Stimulated activated CD4-positive, alpha-beta T cell treated with anti-CD3 and anti-CD28 coated beads, Interleukin-1b, Interleukin-23, amount 100 ng/mL, for 1 hour (primary cell): ENCODE results near the gene RAB30.

Source experiments
- DNase-seq, 2 donors: peaks; one replicate each; pipeline ENCODE4 v3.0.0-alpha.2; 2020; ENCODE audit warnings: low read depth in 2 of 2

Gene RAB30

DNA sequence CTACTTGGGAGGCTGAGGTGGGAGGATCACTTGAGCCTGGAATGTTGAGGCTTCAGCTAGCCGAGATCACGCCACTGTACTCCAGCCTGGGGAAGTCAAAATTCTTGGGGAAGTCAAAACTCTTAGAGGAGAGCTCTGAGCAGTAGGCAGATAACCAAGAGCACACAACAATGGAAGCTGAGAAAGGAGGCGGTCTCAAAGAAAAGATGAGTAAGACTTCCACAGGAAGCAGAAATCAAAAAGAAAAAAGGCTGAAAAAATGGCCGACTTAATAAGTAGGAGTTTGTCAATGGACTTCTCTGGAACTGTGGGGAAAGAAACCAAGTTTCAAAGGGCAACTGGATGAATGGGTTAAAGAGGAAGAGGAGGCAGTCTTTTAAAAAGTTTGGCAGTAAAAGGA, 32.1 kb downstream of the RAB30 start:
- DNase-seq = no peak

DNA sequence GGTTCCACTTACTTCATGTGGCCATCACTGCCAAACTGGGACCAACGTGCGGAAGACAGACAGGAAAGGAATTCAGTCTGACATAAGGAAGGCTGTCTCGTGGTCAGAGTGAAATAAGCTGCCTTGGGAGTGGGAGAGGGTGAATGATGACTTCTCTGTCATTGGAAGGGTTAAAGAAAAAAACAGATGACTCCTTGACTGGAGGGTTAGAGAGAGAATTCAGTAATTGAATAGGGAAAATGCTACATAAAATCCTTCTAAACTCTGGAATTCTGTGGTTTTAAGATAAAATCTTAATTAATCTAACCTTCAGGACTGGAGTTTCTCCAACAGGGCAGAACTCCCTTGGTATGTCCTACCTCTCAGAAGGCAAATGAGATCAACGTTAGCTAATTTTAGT, 33.8 kb downstream of the RAB30 start:
- no peak for DNase-seq

DNA sequence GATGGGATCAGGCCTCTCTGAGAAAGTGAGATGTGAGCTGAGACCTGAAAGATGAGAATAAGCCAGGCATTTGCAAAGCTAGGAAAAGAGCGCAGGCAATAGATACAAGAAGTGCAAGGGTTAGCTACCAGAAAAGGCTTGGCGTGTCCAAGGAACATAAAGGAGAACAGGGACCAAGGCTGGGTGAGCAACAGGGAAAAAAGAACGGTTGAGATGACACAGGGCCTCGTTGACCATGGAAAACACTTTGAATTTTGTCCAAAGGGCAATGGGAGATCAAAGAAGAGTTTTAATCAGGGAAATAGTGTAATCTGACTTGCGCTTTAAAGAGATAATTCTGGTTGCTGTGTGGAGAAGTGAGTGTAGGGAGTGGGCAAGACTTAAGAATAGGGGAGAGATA, 35.0 kb downstream of the RAB30 start:
- no peak for DNase-seq

- no peak for DNase-seq
Measured at GRCh38 chr11:83035070-83035854, 36.4 kb downstream of the RAB30 start.

DNA sequence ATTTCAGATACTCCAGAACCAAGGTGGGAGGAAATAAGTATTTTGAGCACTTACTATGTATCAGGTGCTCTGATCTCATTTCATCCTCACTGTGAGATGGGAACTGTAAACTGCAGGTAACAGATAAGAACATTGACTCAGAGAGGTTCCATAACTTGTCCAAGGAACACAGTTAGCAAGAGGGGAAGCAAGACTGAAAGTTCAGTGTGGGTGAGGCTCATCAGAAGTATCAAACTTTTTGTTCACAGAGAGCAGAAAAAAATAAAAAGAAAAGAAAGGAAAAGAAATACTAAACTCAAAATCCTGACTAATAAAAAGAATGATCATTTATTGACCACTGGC, 37.1 kb downstream of the RAB30 start:
- no peak for DNase-seq

GRCh38 chr11:83033972-83034672, 37.6 kb downstream of the RAB30 start:
- DNase-seq = no peak

- DNase-seq = no peak
Measured at GRCh38 chr11:83033371-83033770, 38.3 kb downstream of the RAB30 start.

GRCh38 chr11:83031127-83031526, 40.6 kb downstream of the RAB30 start:
- DNase-seq = no peak

GRCh38 chr11:83027794-83028193, 43.9 kb downstream of the RAB30 start:
- no peak for DNase-seq

- no peak for DNase-seq
Measured at GRCh38 chr11:83027289-83027688, 44.4 kb downstream of the RAB30 start.

- DNase-seq = no peak
Measured at GRCh38 chr11:83026229-83026628, 45.5 kb downstream of the RAB30 start.

GRCh38 chr11:83025267-83025704, 46.4 kb downstream of the RAB30 start:
- DNase-seq = no peak

GRCh38 chr11:83024270-83024854, 47.3 kb downstream of the RAB30 start:
- DNase-seq = no peak

- no peak for DNase-seq
Measured at GRCh38 chr11:83023410-83023809, 48.3 kb downstream of the RAB30 start.

DNA sequence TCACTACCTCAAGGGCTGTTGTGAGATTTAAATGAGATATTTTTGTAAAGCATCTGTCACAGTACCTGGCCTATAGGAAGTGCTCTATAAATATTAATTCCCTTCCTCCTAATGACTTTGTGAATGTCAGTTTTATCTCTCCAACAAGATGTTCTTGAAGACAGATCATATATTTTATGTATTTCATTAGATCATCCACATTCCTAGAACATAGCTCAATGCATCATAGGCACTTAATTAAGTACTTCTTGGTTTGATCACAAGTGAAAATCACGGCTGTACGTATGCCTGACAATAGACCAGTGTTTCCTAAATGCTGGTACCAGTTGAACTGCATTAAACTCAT, 49.9 kb downstream of the RAB30 start:
- DNase-seq = no peak

DNA sequence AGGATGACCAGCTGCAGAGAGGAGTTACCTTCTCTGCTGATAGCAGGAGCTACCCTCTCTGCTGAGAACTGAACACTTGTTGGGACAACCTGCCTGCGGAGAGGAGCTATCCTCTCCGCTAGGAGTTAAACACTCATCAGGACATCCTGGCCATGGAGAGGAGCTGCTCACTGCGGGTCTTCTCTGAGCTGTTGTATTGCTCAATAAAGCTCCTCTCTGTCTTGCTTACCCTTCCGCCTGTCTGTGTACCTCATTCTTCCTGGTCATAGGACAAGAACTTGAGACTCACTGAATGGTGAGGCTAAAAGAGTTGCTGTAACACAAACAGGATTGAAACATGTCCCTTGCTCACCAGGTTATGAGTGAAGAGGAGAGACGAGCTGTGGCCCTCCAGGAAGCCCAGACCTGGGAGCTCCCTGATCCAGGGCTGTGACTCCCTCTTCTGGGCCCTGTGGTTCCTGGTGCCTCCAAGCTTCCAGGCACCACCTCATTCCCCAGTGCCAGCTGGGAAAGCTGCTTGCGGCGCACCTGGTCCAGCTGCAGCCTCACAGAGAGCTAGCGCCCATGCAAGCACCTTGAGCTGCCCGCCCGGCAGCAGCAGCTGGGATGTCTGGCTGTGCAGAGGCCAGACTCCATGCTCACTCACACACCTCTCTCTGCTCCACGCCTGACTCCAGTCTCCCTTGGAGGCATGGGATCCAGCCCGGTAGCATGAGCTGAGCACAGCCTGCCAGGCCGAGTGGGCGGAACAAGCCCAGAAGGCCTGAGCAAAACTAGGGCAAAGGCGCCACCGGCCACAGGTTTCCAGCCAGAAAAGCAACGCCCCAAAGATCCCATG, 50.5 kb downstream of the RAB30 start:
- DNase-seq = no peak

GRCh38 chr11:83019888-83020579, 51.7 kb downstream of the RAB30 start:
- no peak for DNase-seq

DNA sequence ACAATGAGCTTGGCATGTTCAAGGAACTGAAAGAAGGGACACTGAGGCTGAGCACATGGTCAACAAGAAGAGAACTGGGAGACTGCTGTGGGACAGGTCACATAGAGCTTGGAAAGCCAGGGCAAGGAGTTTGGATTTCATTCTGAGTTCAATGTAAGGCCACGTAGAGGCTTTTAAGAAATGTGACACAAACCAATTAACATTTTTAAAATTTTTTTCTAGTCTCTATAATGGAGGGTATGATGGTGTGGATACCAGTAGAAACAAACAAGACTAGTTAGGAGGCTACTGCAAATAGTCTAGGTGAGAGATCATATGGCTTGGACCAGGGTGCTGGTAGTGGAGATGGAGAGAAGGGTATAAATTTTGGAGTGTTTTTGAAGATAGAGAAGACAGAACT, 56.7 kb downstream of the RAB30 start:
- no peak for DNase-seq

- DNase-seq = no peak
Measured at GRCh38 chr11:83012168-83013067, 59.3 kb downstream of the RAB30 start.

- no peak for DNase-seq
Measured at GRCh38 chr11:83011333-83012167, 60.1 kb downstream of the RAB30 start.
